MG63 (cell line): ENCODE measurements around the gene KRT20. TPM values are rescaled to one million over a fixed set of nuclear protein-coding genes. Genes with fewer than 3 reads are reported as not detected.
A peak's percentile ranks its signal among the peaks of the same experiment; 100 is the strongest.

Experiments used
- DNase-seq: peaks from one replicate; pipeline ENCODE4 v3.0.0-alpha.2; 2020
- H3K27me3 ChIP-seq: fragments of 250-450 bp; sonication (Bioruptor Pico); 2 replicates; pipeline ENCODE4 v1.5.1; 2020; ENCODE audit warnings: mild to moderate bottlenecking, moderate library complexity
- H3K36me3 ChIP-seq: fragments of 250-450 bp; sonication (Bioruptor Pico); 2 replicates; pipeline ENCODE4 v1.5.1; 2020; ENCODE audit warnings: mild to moderate bottlenecking, moderate library complexity
- H3K4me3 ChIP-seq: fragments of 250-450 bp; sonication (Bioruptor Pico); 2 replicates; pipeline ENCODE4 v1.5.1; 2020; ENCODE audit warnings: mild to moderate bottlenecking, moderate library complexity
- H3K9me3 ChIP-seq: fragments of 250-450 bp; sonication (Bioruptor Pico); 2 replicates; pipeline ENCODE4 v1.5.1; 2020; ENCODE audit warnings: mild to moderate bottlenecking, moderate library complexity
- total RNA-seq: library from RNA; depleted of rRNA; stranded (reverse); fragments of >200 nt; shearing (Covaris generic); gene quantifications from 2 replicates; pipeline ENCODE4 v1.2.3, GENCODE V29; 2014; ENCODE audit warnings: low replicate concordance; rRNA removed

The KRT20 gene
- total RNA-seq, 1 experiment from 2014 or later = not detected

DNA sequence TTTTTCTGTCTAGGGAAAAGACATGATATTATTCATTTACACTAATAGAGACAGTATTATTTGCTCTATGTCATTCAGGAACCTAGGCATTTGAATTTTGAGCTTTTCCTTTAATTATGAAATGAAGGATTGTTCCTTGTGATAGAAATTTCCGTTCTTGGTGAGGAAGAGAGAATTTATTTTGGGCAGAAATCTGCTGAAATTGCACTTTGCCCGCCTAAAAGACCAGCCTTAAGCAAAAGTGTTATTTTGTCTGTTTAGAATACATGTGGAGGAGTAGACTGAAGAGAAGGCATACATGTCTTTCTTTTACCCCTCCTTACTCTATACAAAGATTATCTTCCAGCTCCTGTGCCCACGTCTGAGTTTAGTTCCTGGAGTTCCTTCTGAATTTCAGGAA is 45.8 kb downstream of the KRT20 start:
- Histone ChIP-seq H3K27me3 (no peaks in the 10 kb centered on the region), H3K9me3 (no peaks in the 10 kb centered on the region), H3K36me3 (peaks cover 8% of the 10 kb centered on the region), H3K4me3 (no peak overlapping the region)
- no peak for DNase-seq

DNA sequence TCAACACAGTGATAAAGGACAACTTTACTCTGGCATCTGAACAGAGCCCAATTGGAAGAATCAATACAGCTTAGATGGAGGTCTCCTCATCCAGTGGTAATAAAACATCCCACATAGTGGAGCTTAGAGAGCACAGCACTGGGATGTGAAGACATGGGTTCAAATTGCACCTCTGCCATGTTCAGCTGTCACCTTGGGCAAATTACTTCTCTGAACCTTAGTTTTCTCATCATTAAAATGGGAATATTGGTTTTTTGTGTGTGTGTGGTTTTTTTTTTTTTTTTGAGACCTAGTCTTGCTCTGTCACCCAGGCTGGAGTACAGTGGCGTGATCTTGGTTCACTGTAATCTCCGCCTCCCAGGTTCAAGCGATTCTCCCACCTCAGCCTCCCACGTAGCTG is 49.0 kb downstream of the KRT20 start:
- H3K27me3 ChIP-seq = no peaks in the 10 kb centered on the region
- H3K4me3 ChIP-seq = no peak overlapping the region
- H3K9me3 ChIP-seq = no peaks in the 10 kb centered on the region
- no peak for DNase-seq
- peaks cover 8% of the 10 kb centered on the region for H3K36me3 ChIP-seq

DNA sequence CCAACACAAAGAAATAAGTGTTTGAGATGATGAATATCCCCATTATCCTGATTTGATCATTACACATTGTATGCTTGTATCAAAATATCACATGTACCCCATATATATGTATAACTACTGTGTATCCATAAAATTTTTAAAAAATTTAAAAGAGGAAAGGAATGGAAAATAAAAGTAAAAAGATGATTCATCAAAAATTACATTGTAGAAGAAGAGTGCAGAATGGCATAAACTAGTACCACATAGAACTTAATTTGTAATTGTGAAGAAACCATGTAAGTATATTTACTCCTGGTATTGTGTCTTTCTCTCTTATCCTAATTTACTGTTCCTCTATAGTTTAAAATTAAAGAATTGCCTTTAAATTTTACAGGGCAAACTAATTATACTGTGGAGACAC is 51.2 kb downstream of the KRT20 start:
- Histone ChIP-seq H3K27me3 (no peaks in the 10 kb centered on the region), H3K36me3 (peaks cover 8% of the 10 kb centered on the region), H3K4me3 (no peak overlapping the region), H3K9me3 (no peaks in the 10 kb centered on the region)
- no peak for DNase-seq

DNA sequence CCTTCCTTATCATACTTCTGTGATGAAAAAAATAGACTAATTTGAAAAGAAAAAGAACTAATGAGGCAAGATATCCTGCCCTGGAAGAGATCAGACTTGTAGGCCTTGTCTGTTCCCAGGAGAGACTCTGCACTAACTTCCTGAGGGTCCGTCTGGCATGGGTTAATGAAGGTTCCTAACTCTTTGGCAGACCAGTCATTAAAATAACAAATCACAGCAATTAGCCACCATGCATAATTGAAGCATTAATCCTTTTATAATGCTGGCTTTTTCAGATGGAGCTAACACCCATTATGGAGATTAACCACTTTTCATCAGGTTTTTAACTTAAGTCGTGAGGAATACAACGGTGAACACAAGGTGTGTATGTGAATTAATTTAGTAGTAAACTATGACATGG is 52.2 kb downstream of the KRT20 start:
- H3K4me3 ChIP-seq = no peak overlapping the region
- DNase-seq = no peak
- H3K36me3 ChIP-seq = peaks cover 8% of the 10 kb centered on the region

DNA sequence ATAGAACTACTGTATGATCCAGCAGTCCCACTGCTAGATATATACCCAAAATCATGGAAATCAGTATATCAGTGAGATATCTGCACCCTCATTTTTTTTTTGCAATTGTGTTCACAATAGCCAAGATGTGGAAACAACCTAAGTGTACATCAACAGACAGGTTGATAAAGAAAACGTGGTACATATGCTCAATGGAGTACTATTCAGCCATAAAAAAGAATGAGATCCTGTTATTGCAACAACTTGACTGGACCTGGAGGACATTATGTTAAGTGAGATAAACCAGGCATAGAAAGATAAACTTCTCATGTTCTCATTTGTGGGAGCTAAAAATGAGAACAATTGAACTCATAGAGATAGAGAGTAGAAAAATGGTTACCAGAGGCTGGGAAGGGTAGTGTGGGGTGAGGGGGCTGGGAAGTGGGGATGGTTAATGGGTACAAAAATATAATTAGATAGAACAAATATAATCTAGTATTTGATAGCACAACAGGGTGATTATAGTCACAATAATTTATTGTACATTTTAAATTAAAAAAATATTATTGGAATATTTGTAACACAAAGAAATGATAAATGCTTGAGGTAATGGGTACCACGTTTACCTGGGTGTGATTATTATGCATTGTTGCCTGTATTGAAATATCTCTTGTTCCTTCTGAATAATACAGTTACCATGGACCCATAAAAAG is 54.8 kb downstream of the KRT20 start:
- no peak for DNase-seq
- H3K9me3 ChIP-seq = no peaks in the 10 kb centered on the region
- no peaks in the 10 kb centered on the region; the same call in 1 of the 2 replicates for H3K36me3 ChIP-seq
- H3K27me3 ChIP-seq = no peaks in the 10 kb centered on the region
- no peak overlapping the region for H3K4me3 ChIP-seq

More for the DNA sequence above, 52.2 kb downstream of the KRT20 start:
- Histone ChIP-seq H3K27me3 (no peaks in the 10 kb centered on the region), H3K9me3 (no peaks in the 10 kb centered on the region)

DNA sequence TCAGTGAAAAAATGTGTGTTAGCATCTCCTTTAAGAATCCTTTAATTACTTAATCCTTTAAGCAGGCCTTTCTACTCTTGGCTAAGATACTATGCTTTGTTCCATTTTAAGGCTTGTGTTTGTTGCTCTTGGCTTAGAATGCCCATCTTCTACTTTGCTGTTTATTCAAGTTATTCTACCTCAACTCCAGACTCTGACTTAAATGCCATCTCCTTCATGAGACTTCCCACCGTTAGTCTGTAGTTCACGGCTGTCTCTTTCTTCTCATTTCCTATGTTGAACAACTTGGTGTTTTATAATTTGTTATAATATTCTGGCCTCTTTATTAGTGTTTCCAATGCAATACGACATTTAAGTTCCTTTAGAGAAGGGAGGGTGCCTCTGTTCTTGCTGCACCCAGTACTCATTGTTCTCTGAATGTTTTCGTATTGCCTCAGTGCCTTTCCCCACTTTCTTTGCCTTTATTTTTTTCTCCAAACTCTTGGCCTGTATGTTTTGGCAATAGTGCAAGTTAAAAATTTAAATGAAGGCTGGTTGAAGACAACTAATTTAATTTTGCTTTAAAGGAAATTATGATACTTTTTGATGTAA is 56.5 kb downstream of the KRT20 start:
- H3K9me3 ChIP-seq = no peaks in the 10 kb centered on the region
- H3K27me3 ChIP-seq = no peaks in the 10 kb centered on the region
- no peaks in the 10 kb centered on the region for H3K36me3 ChIP-seq
- H3K4me3 ChIP-seq = no peak overlapping the region
- DNase-seq = no peak

DNA sequence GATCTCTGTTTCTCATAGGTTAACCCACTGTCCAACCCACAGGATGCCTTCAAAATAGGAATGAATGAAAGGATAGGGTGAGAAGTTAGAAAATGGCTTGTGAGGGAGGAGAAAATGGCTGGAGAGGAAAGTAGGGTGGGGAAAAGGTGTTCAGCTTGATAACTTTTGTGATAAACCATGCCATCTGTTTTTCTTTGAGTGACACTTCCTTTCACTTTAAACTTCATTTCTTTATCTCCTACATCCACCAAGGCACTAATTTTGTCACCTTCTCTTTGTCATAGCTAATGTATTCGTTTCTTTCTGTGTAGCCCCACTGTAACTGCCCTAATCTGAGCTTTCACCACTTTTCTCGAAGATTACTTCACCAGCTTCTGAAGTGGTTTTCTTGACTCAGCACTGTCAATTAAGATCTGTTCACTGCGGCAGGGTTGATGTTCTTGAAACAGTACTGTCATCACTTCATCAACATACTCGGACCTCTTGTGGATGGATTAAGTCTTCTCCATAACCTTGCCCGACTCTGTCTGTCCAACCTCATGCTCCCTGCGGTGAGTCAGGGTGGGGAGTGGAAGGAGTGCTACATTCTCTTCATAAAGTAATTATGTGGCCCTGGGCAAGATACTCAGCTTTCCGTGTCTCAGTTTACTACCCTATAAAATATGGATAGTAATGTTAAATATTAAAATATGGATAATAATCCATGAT is 57.1 kb downstream of the KRT20 start:
- Histone ChIP-seq H3K4me3 (no peak overlapping the region), H3K27me3 (no peaks in the 10 kb centered on the region), H3K9me3 (no peaks in the 10 kb centered on the region), H3K36me3 (no peaks in the 10 kb centered on the region)
- peak; percentile 85 for DNase-seq

Other genes with a start within 250 kb of the KRT20 start
- gene SMARCE1, start 237.4 kb downstream of the KRT20 start, total RNA-seq = 57.9 and 83.9 TPM in 2 replicates
- 0.53 TPM in 1 of 2 replicates, not detected in the other for gene KRT222, start 220.1 kb downstream of the KRT20 start, total RNA-seq
- not detected in 2 replicates for gene KRT24, start 181.5 kb downstream of the KRT20 start, total RNA-seq
- not detected in 2 replicates for gene KRT25, start 129.9 kb downstream of the KRT20 start, total RNA-seq
- not detected in 2 replicates for gene KRT26, start 113.0 kb downstream of the KRT20 start, total RNA-seq
- not detected in 2 replicates for gene KRT27, start 102.7 kb downstream of the KRT20 start, total RNA-seq
- not detected in 2 replicates for gene KRT28, start 85.3 kb downstream of the KRT20 start, total RNA-seq
- 48.4 and 70.6 TPM in 2 replicates for gene KRT10, start 62.6 kb downstream of the KRT20 start, total RNA-seq
- not detected in 2 replicates for gene KRT12, start 18.0 kb downstream of the KRT20 start, total RNA-seq
- gene KRT23, start 52.4 kb upstream of the KRT20 start, total RNA-seq = 0.07 TPM in 1 of 2 replicates, not detected in the other
- not detected in 2 replicates for gene KRT39, start 81.7 kb upstream of the KRT20 start, total RNA-seq
- not detected in 2 replicates for gene KRT40, start 99.1 kb upstream of the KRT20 start, total RNA-seq
- gene KRTAP3-3, start 108.9 kb upstream of the KRT20 start, total RNA-seq = not detected in 2 replicates
- not detected in 2 replicates for gene KRTAP3-2, start 114.7 kb upstream of the KRT20 start, total RNA-seq
- not detected in 2 replicates for gene KRTAP3-1, start 123.9 kb upstream of the KRT20 start, total RNA-seq
- gene KRTAP1-5, start 142.0 kb upstream of the KRT20 start, total RNA-seq = 1.2 and 3.2 TPM in 2 replicates
- not detected in 2 replicates for gene KRTAP1-4, start 145.0 kb upstream of the KRT20 start, total RNA-seq
- not detected in 2 replicates for gene KRTAP1-3, start 149.6 kb upstream of the KRT20 start, total RNA-seq
- gene KRTAP1-1, start 156.2 kb upstream of the KRT20 start, total RNA-seq = 0.33 TPM in 1 of 2 replicates, not detected in the other
- gene KRTAP2-1, start 162.1 kb upstream of the KRT20 start, total RNA-seq = not detected in 2 replicates
- gene KRTAP2-2, start 170.0 kb upstream of the KRT20 start, total RNA-seq = not detected in 2 replicates
- gene KRTAP2-3, start 174.9 kb upstream of the KRT20 start, total RNA-seq = 0.33 TPM in 1 of 2 replicates, not detected in the other
- gene KRTAP2-4, start 180.6 kb upstream of the KRT20 start, total RNA-seq = not detected in 2 replicates
- not detected in 2 replicates for gene KRTAP4-7, start 198.9 kb upstream of the KRT20 start, total RNA-seq
- gene KRTAP4-8, start 212.9 kb upstream of the KRT20 start, total RNA-seq = not detected in 2 replicates
- gene KRTAP4-16, start 217.0 kb upstream of the KRT20 start, total RNA-seq = not detected in 2 replicates
- not detected in 2 replicates for gene KRTAP4-9, start 220.1 kb upstream of the KRT20 start, total RNA-seq
- gene KRTAP4-11, start 233.1 kb upstream of the KRT20 start, total RNA-seq = not detected in 2 replicates
- not detected in 2 replicates for gene KRTAP4-12, start 238.9 kb upstream of the KRT20 start, total RNA-seq